UCSD-AML1 (cell line): ENCODE results near the gene MAGI2.

ENCODE experiments used
- DNase-seq: peaks from one replicate; lab custom pipeline; 2025; ENCODE audit not compliant: unreplicated experiment; lab: John Stamatoyannopoulos, UW

MAGI2 gene

GRCh38 chr7:78130446-78131215 is 1322.8 kb downstream of the MAGI2 start:
- no peak for DNase-seq

GRCh38 chr7:78129865-78130264 is 1323.6 kb downstream of the MAGI2 start:
- no peak for DNase-seq

- DNase-seq, result no peak
These were observed 1326.5 kb downstream of the MAGI2 start for GRCh38 chr7:78127009-78127408.

GRCh38 chr7:78125884-78126283 is 1327.6 kb downstream of the MAGI2 start:
- no peak for DNase-seq

GRCh38 chr7:78124216-78124615 is 1329.3 kb downstream of the MAGI2 start:
- no peak for DNase-seq

- no peak for DNase-seq
These were observed 1331.6 kb downstream of the MAGI2 start for GRCh38 chr7:78121888-78122287.

- DNase-seq, result no peak
These were observed 1335.0 kb downstream of the MAGI2 start for GRCh38 chr7:78118470-78118869.

GRCh38 chr7:78115876-78116275 is 1337.6 kb downstream of the MAGI2 start:
- DNase-seq, result no peak

GRCh38 chr7:78114993-78115392 is 1338.5 kb downstream of the MAGI2 start:
- DNase-seq, result no peak

- DNase-seq, result no peak
These were observed 1341.0 kb downstream of the MAGI2 start for GRCh38 chr7:78112488-78112887.

GRCh38 chr7:78111386-78111785 is 1342.1 kb downstream of the MAGI2 start:
- DNase-seq, result no peak

- DNase-seq, result no peak
These were observed 1350.0 kb downstream of the MAGI2 start for GRCh38 chr7:78103475-78103874.

GRCh38 chr7:78101076-78101475 is 1352.4 kb downstream of the MAGI2 start:
- no peak for DNase-seq

- DNase-seq, result no peak
These were observed 1353.6 kb downstream of the MAGI2 start for GRCh38 chr7:78099715-78100394.

- DNase-seq, result no peak
These were observed 1357.9 kb downstream of the MAGI2 start for GRCh38 chr7:78095549-78095948.

GRCh38 chr7:78092331-78092730 is 1361.1 kb downstream of the MAGI2 start:
- no peak for DNase-seq

- DNase-seq, result no peak
These were observed 1362.9 kb downstream of the MAGI2 start for GRCh38 chr7:78090616-78091015.

- no peak for DNase-seq
These were observed 1369.9 kb downstream of the MAGI2 start for GRCh38 chr7:78083476-78084120.

- no peak for DNase-seq
These were observed 1370.9 kb downstream of the MAGI2 start for GRCh38 chr7:78082556-78082955.

- DNase-seq, result no peak
These were observed 1371.6 kb downstream of the MAGI2 start for GRCh38 chr7:78081888-78082287.

GRCh38 chr7:78081344-78081743 is 1372.1 kb downstream of the MAGI2 start:
- DNase-seq, result no peak

GRCh38 chr7:78080811-78081210 is 1372.7 kb downstream of the MAGI2 start:
- no peak for DNase-seq
